Upper lobe of left lung (tissue), 6 donors: ENCODE results near the gene PIAS2. TPM values are rescaled to one million over a fixed set of nuclear protein-coding genes. Genes with fewer than 3 reads are reported as not detected.
"Not testable (repeated sequence)": the region's sequence is repeated elsewhere in the genome, so short reads cannot be mapped to it uniquely, and the experiment has no call there.

ENCODE experiments used
- ATAC-seq, 2 donors: fragments of 200-7000 bp; cut with Tn5 transposase; one replicate each; pipeline ENCODE4 v1.9.1; 2022; ENCODE audit warnings: mild to moderate bottlenecking in 2 of 2, moderate library complexity in 2 of 2; ENCODE audit not compliant: low FRiP score in 2 of 2
- DNase-seq, 2 donors: peaks; one replicate each; pipeline ENCODE4 v3.0.0-alpha.2; 2019 to 2020
- H3K27ac ChIP-seq, 4 donors: fragments of 200-600 bp; sonication (generic); one replicate each; pipeline ENCODE4 v1.5.1; 2016 to 2019
- H3K27me3 ChIP-seq, 4 donors: fragments of 200-600 bp; sonication (generic); one replicate each; pipeline ENCODE4 v1.5.1; 2017 to 2019
- H3K36me3 ChIP-seq, 4 donors: fragments of 200-600 bp; sonication (generic); one replicate each; pipeline ENCODE4 v1.5.1; 2016 to 2019
- H3K4me1 ChIP-seq, 4 donors: fragments of 200-600 bp; sonication (generic); one replicate each; pipeline ENCODE4 v1.5.1; 2018 to 2019
- H3K4me3 ChIP-seq, 4 donors: fragments of 200-600 bp; sonication (generic); one replicate each; pipeline ENCODE4 v1.5.1; 2017 to 2019; ENCODE audit warnings: mild to moderate bottlenecking in 2 of 4, moderate library complexity in 1 of 4
- H3K9me3 ChIP-seq, 4 donors: fragments of 200-600 bp; sonication (generic); one replicate each; pipeline ENCODE4 v1.5.1; 2018 to 2019
- CTCF ChIP-seq, 6 experiments: fragments of 450-650 bp in 4 of 6; fragments of 200-600 bp in 2 of 6; sonication (generic) in 2 of 6; IDR thresholded peaks; one replicate each; pipeline ENCODE4 v1.5.1; 2016 to 2019; ENCODE audit warnings: antibody characterized with exemption in 6 of 6
- EP300 ChIP-seq, 4 donors: sonication (generic); formaldehyde crosslinking; IDR thresholded peaks; one replicate each; pipeline ENCODE4 v1.5.1; 2017; ENCODE audit warnings: antibody characterized with exemption in 4 of 4, control low read depth in 2 of 4
- POLR2A ChIP-seq, 4 donors: fragments of 450-650 bp; IDR thresholded peaks; one replicate each; pipeline ENCODE4 v1.5.1; 2016 to 2017; ENCODE audit warnings: antibody characterized with exemption in 4 of 4, mild to moderate bottlenecking in 2 of 4
- POLR2AphosphoS5 ChIP-seq, 2 donors: sonication (generic); formaldehyde crosslinking; IDR thresholded peaks; one replicate each; pipeline ENCODE4 v1.5.1; 2017; ENCODE audit warnings: antibody characterized with exemption in 2 of 2
- WGBS, 2 donors: methylation state at CpG; one replicate each; pipeline ENCODE4 v1.1.5; 2017 to 2018; 5-methylcytosine and 5-hydroxymethylcytosine counted together
- total RNA-seq, 6 donors: library from RNA; depleted of rRNA in 4 of 6; stranded (reverse); fragments of >200 nt in 4 of 6; gene quantifications; one replicate each; pipeline versions ENCODE4 v1.1.0 to v1.2.1, GENCODE V29; 2016 to 2021
- donor health status: DM: no; HTN: no; CAD: no; lungs with moderate emphysema.
- donor health status: DM: no; HTN: yes; CAD: no; lungs with severe emphysema.

Gene PIAS2
- total RNA-seq, 6 donors from 2014 or later: 18.4 to 33.5 (median 30.4) TPM

GRCh38 chr18:46868169-46868921 lies 49.0 kb downstream of the PIAS2 start:
- Histone ChIP-seq H3K27me3 (no peaks in the 10 kb centered on the region), H3K4me3 (no peak overlapping the region), H3K4me1 (no peaks in the 10 kb centered on the region), H3K36me3 (no peaks in the 10 kb centered on the region), H3K27ac (peak overlapping the region in 2 of 4 donors; percentile 51 to 55), H3K9me3 (peaks cover 10 to 25% (median 14%) of the 10 kb centered on the region in 4 donors)
- ATAC-seq (peak in 1 of 2 donors; percentile 12), DNase-seq (no peak)
- WGBS, 2 donors: 94 to 96% methylated on average over 11 of the region's 11 CpGs
- TF ChIP-seq CTCF (IDR thresholded peaks at IDR 0.05): no peak
- no peak for TF ChIP-seq POLR2AphosphoS5 (IDR thresholded peaks at IDR 0.05)
- no peak for TF ChIP-seq POLR2A (IDR thresholded peaks at IDR 0.05)
- no peak for TF ChIP-seq EP300 (IDR thresholded peaks at IDR 0.05)

GRCh38 chr18:46867367-46868143 lies 49.8 kb downstream of the PIAS2 start:
- H3K4me3 ChIP-seq: no peak overlapping the region
- peaks cover 10 to 25% (median 14%) of the 10 kb centered on the region in 4 donors for H3K9me3 ChIP-seq
- H3K4me1 ChIP-seq: no peaks in the 10 kb centered on the region
- DNase-seq (no peak), ATAC-seq (no peak)
- H3K27me3 ChIP-seq: no peaks in the 10 kb centered on the region
- no peak for TF ChIP-seq POLR2AphosphoS5 (IDR thresholded peaks at IDR 0.05)
- no peak for TF ChIP-seq EP300 (IDR thresholded peaks at IDR 0.05)
- TF ChIP-seq POLR2A (IDR thresholded peaks at IDR 0.05): no peak
- TF ChIP-seq CTCF (IDR thresholded peaks at IDR 0.05): no peak
- no peaks in the 10 kb centered on the region for H3K36me3 ChIP-seq
- peak overlapping the region in 1 of 4 donors; percentile 51 for H3K27ac ChIP-seq

- no peak for TF ChIP-seq POLR2A (IDR thresholded peaks at IDR 0.05)
- TF ChIP-seq POLR2AphosphoS5 (IDR thresholded peaks at IDR 0.05): no peak
- TF ChIP-seq CTCF (IDR thresholded peaks at IDR 0.05): no peak
- TF ChIP-seq EP300 (IDR thresholded peaks at IDR 0.05): no peak
- Histone ChIP-seq H3K9me3 (peaks cover 10 to 25% (median 14%) of the 10 kb centered on the region in 4 donors), H3K36me3 (no peaks in the 10 kb centered on the region), H3K27me3 (no peaks in the 10 kb centered on the region), H3K4me3 (no peak overlapping the region), H3K27ac (no peak overlapping the region), H3K4me1 (no peaks in the 10 kb centered on the region)
- DNase-seq (no peak), ATAC-seq (no peak)
- 75 to 81% methylated on average over 2 of the region's 2 CpGs for WGBS, 2 donors
These were observed 50.8 kb downstream of the PIAS2 start for GRCh38 chr18:46866523-46866922.

- not testable (repeated sequence) for DNase-seq, H3K36me3 ChIP-seq, H3K4me1 ChIP-seq, H3K27ac ChIP-seq, H3K4me3 ChIP-seq, H3K27me3 ChIP-seq, ATAC-seq
- WGBS, 2 donors: 95 to 96% methylated on average over 8 of the region's 8 CpGs
- H3K9me3 ChIP-seq: peaks cover 10 to 25% (median 14%) of the 10 kb centered on the region in 4 donors
These were observed 52.1 kb downstream of the PIAS2 start for GRCh38 chr18:46865245-46865644.

- Histone ChIP-seq H3K9me3 (no peaks in the 10 kb centered on the region), H3K4me3 (no peak overlapping the region), H3K4me1 (no peaks in the 10 kb centered on the region), H3K36me3 (peaks cover 0 to 3% (median 0%) of the 10 kb centered on the region in 4 donors), H3K27ac (no peak overlapping the region), H3K27me3 (no peaks in the 10 kb centered on the region)
- WGBS, 2 donors: 76 to 81% methylated on average over 2 of the region's 2 CpGs
- no peak for DNase-seq
- no peak for ATAC-seq
- no peak for TF ChIP-seq POLR2AphosphoS5 (IDR thresholded peaks at IDR 0.05)
- no peak for TF ChIP-seq CTCF (IDR thresholded peaks at IDR 0.05)
- no peak for TF ChIP-seq EP300 (IDR thresholded peaks at IDR 0.05)
- TF ChIP-seq POLR2A (IDR thresholded peaks at IDR 0.05): no peak
These were observed 57.5 kb downstream of the PIAS2 start for GRCh38 chr18:46859855-46860254.
